CD4-positive, alpha-beta T cell (primary cell): ENCODE results near the gene CTR9. TPM values are rescaled to one million over a fixed set of nuclear protein-coding genes. Genes with fewer than 3 reads are reported as not detected.

ENCODE experiments used
- ATAC-seq: fragments of 200-7000 bp; cut with Tn5 transposase; one replicate; pipeline ENCODE4 v1.10.0; 2022; ENCODE audit warnings: mild to moderate bottlenecking; ENCODE audit not compliant: poor library complexity
- CTCF ChIA-PET: fragments of 350-600 bp; sonication (Branson Sonifier 250); formaldehyde crosslinking; loops from one replicate; lab custom pipeline; 2021; ENCODE audit warnings: antibody characterized with exemption, inconsistent platforms; lab: Charles Lee
- POLR2A ChIA-PET: fragments of 350-600 bp; sonication (Branson Sonifier 250); formaldehyde crosslinking; loops from one replicate; lab custom pipeline; 2021; ENCODE audit warnings: antibody characterized with exemption, inconsistent platforms; lab: Charles Lee
- DNase-seq, 14 experiments: peaks; one replicate each; pipeline ENCODE4 v3.0.0-alpha.2; 2013 to 2020; ENCODE audit warnings: mixed read lengths in 2 of 14
- H3K27ac ChIP-seq, 2 donors: one replicate each; pipeline versions ENCODE4 v1.5.1 to v1.7.0; 2013; ENCODE audit warnings: low read length in 2 of 2, low read depth in 1 of 2, mild to moderate bottlenecking in 1 of 2
- H3K27me3 ChIP-seq, 2 experiments: 1 replicate in 1 of 2; 2 replicates in 1 of 2; pipeline versions ENCODE4 v1.6.1 to v1.7.0; 2013; ENCODE audit warnings: low read length in 2 of 2, control low read depth in 1 of 2, mild to moderate bottlenecking in 1 of 2, moderate library complexity in 1 of 2; ENCODE audit not compliant: insufficient read depth in 2 of 2, control insufficient read depth in 1 of 2
- H3K36me3 ChIP-seq: one replicate; pipeline ENCODE4 v1.6.1; 2013; ENCODE audit warnings: low read length, control low read depth; ENCODE audit not compliant: insufficient read depth
- H3K4me1 ChIP-seq: one replicate; pipeline ENCODE4 v1.6.1; 2013; ENCODE audit warnings: low read length, control low read depth; ENCODE audit not compliant: insufficient read depth
- H3K4me3 ChIP-seq: one replicate; pipeline ENCODE4 v1.5.1; 2013; ENCODE audit warnings: mild to moderate bottlenecking, low read length, moderate library complexity
- H3K9me3 ChIP-seq, 2 experiments: 1 replicate in 1 of 2; 2 replicates in 1 of 2; pipeline versions ENCODE4 v1.6.1 to v1.7.0; 2013; ENCODE audit warnings: low read length in 2 of 2, mild to moderate bottlenecking in 2 of 2, control low read depth in 1 of 2, moderate library complexity in 1 of 2; ENCODE audit not compliant: control insufficient read depth in 1 of 2, insufficient read depth in 1 of 2
- H3K27ac Mint-ChIP-seq: one replicate; pipeline ENCODE4 v1.8.0; 2020; ENCODE audit warnings: mixed read lengths
- H3K27me3 Mint-ChIP-seq: one replicate; pipeline ENCODE4 v1.8.0; 2021; ENCODE audit warnings: mixed read lengths
- H3K36me3 Mint-ChIP-seq: one replicate; pipeline ENCODE4 v1.8.0; 2021; ENCODE audit warnings: low read depth, mixed read lengths
- H3K4me1 Mint-ChIP-seq: one replicate; pipeline ENCODE4 v1.8.0; 2021; ENCODE audit warnings: low read depth, mixed read lengths
- H3K4me3 Mint-ChIP-seq: one replicate; pipeline ENCODE4 v1.8.0; 2020; ENCODE audit warnings: mild to moderate bottlenecking, mixed read lengths
- H3K9me3 Mint-ChIP-seq: one replicate; pipeline ENCODE4 v1.8.0; 2020; ENCODE audit warnings: mixed read lengths
- CTCF ChIP-seq: fragments of 200-600 bp; IDR thresholded peaks from one replicate; pipeline ENCODE4 v1.8.0; 2022; ENCODE audit warnings: antibody characterized with exemption, mild to moderate bottlenecking
- intact Hi-C, 2 experiments: fragments of 100-400 bp; cut with DNase I in 1 of 2; cut with micrococcal nuclease in 1 of 2; formaldehyde crosslinking; loops; one replicate each; pipeline versions ENCODE4 v1.15.1 to v1.9.0; 2023 to 2025; cut with DNase I, micrococcal nuclease
- total RNA-seq, 174 experiments: library from RNA in 2 of 174; stranded (reverse) in 2 of 174; gene quantifications; one replicate each; pipeline ENCODE4 v1.2.3 and lab custom pipeline; 2021 to 2026

The CTR9 gene
- total RNA-seq, 2 experiments from 2014 or later, result 34.0 to 34.7 TPM

- CTCF ChIA-PET, result interaction anchor here (0.9 to 1.5 kb wide), 2 partner anchors 7 to 19 kb away, joined by 4 read pairs; no protein-coding TSS in a partner anchor
- peak overlapping the region; percentile 93 for H3K27ac Mint-ChIP-seq
- H3K27ac ChIP-seq, result peak overlapping the region; percentile 83 to 84
- H3K27me3 ChIP-seq, result no peaks in the 10 kb centered on the region
- no peaks in the 10 kb centered on the region for H3K27me3 Mint-ChIP-seq
- ATAC-seq (peak; percentile 21), DNase-seq (no peak)
- TF ChIP-seq CTCF, result no peak
- peaks cover 42% of the 10 kb centered on the region for H3K36me3 Mint-ChIP-seq
- H3K4me3 Mint-ChIP-seq, result peak overlapping the region; percentile 97
- POLR2A ChIA-PET, result interaction anchor here (0.6 to 3.1 kb wide), 15 partner anchors 8 to 1438 kb away, joined by 3 to 58 read pairs (median 4); partner anchors contain the start of genes EIF4G2, RNF141 and ZBED5
- intact Hi-C loops, result loop anchor here in 1 of 2 experiments (5.0 kb wide), 2 partner anchors 106 to 1091 kb away; partner anchors contain the start of genes USP47 and ZBED5
- H3K4me1 ChIP-seq, result peaks cover 14% of the 10 kb centered on the region
- H3K4me1 Mint-ChIP-seq, result peaks cover 35% of the 10 kb centered on the region
- H3K9me3 ChIP-seq, result no peaks in the 10 kb centered on the region
- H3K4me3 ChIP-seq, result peak overlapping the region; percentile 95
- no peaks in the 10 kb centered on the region for H3K9me3 Mint-ChIP-seq
- H3K36me3 ChIP-seq, result peaks cover 37% of the 10 kb centered on the region
Measured at GRCh38 chr11:10751581-10751940, 515 bp downstream of the CTR9 start.

GRCh38 chr11:10752061-10752460, 1.0 kb downstream of the CTR9 start:
- H3K4me1 Mint-ChIP-seq, result peaks cover 35% of the 10 kb centered on the region
- CTCF ChIA-PET, result interaction anchor here (1.5 kb wide), 3 partner anchors 19 to 211 kb away, joined by 3 to 4 read pairs (median 4); partner anchors contain the start of gene RNF141
- H3K36me3 Mint-ChIP-seq, result peaks cover 42% of the 10 kb centered on the region
- H3K36me3 ChIP-seq, result peaks cover 42% of the 10 kb centered on the region
- H3K27me3 Mint-ChIP-seq, result no peaks in the 10 kb centered on the region
- no peak overlapping the region for H3K27ac ChIP-seq
- peak overlapping the region; percentile 95 for H3K4me3 ChIP-seq
- no peaks in the 10 kb centered on the region for H3K9me3 ChIP-seq
- peak overlapping the region; percentile 93 for H3K27ac Mint-ChIP-seq
- H3K4me3 Mint-ChIP-seq, result peak overlapping the region; percentile 97
- no peaks in the 10 kb centered on the region for H3K27me3 ChIP-seq
- ATAC-seq (no peak), DNase-seq (no peak)
- intact Hi-C loops, result loop anchor here in 1 of 2 experiments (2.0 to 5.0 kb wide), 4 partner anchors 55 to 1090 kb away; partner anchors contain the start of genes RNF141, USP47 and ZBED5
- POLR2A ChIA-PET, result interaction anchor here (1.0 to 3.1 kb wide), 2 partner anchors 57 to 211 kb away, joined by 3 to 58 read pairs; partner anchors contain the start of genes EIF4G2 and RNF141
- peaks cover 14% of the 10 kb centered on the region for H3K4me1 ChIP-seq
- no peak for TF ChIP-seq CTCF
- H3K9me3 Mint-ChIP-seq, result no peaks in the 10 kb centered on the region

GRCh38 chr11:10752486-10752885, 1.4 kb downstream of the CTR9 start:
- ATAC-seq (no peak), DNase-seq (no peak)
- Mint-ChIP-seq H3K36me3 (peaks cover 42% of the 10 kb centered on the region), H3K4me3 (peak overlapping the region; percentile 97), H3K27me3 (no peaks in the 10 kb centered on the region), H3K9me3 (no peaks in the 10 kb centered on the region), H3K4me1 (peaks cover 35% of the 10 kb centered on the region), H3K27ac (peak overlapping the region; percentile 93)
- Histone ChIP-seq H3K4me3 (peak overlapping the region; percentile 95), H3K27me3 (no peaks in the 10 kb centered on the region), H3K4me1 (peaks cover 14% of the 10 kb centered on the region), H3K9me3 (no peaks in the 10 kb centered on the region), H3K27ac (no peak overlapping the region), H3K36me3 (peaks cover 46% of the 10 kb centered on the region)
- ChIA-PET POLR2A (interaction anchor here (1.0 to 3.1 kb wide), 2 partner anchors 56 to 212 kb away, joined by 3 to 58 read pairs; partner anchors contain the start of genes EIF4G2 and RNF141), CTCF (interaction anchor here (1.5 kb wide), 2 partner anchors 18 to 212 kb away, joined by 3 to 4 read pairs; partner anchors contain the start of gene RNF141)
- no peak for TF ChIP-seq CTCF
- intact Hi-C loops, result loop anchor here in 1 of 2 experiments (2.0 to 5.0 kb wide), 4 partner anchors 54 to 1090 kb away; partner anchors contain the start of genes RNF141, USP47 and ZBED5
